ENCODE measurements around the gene MRM3.

DNA sequence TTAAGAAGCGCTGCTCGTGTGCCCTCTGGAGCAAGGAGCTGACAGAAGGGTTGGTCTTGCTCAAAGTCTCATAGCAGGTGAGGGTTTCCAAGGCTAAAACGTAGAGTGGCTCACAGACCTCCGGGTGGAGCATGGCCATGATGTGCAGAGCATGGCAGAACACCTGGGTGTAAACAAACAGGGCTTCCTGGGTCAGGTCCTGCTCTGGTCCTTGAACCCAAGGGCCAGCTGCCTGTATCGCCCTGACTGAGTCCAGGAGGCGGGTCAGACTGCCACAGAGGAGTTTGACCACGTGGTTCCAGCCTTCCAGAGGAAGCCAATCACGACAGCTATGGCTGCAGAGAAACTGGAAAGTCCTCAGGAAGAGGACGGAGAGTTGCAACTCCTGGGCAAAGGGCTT, 37.2 kb upstream of the MRM3 start:
- TF ChIP-seq POLR2A (IDR thresholded peaks at IDR 0.05; ENCODE audit: low read depth, low read length) (no peak), POLR2AphosphoS5 (IDR thresholded peaks at IDR 0.05; ENCODE audit: insufficient read depth, low read depth, low read length) (no peak), EZH2 (IDR thresholded peaks at IDR 0.05; ENCODE audit: borderline replicate concordance, low read depth, low read length, severe bottlenecking) (no peak), MYC (IDR thresholded peaks at IDR 0.05; ENCODE audit: low read depth, low read length) (no peak), JUN (IDR thresholded peaks at IDR 0.05; ENCODE audit: borderline replicate concordance, insufficient read depth, insufficient read length, low read depth) (no peak), FOS (IDR thresholded peaks at IDR 0.05; ENCODE audit: borderline replicate concordance, insufficient read depth, low read length) (no peak), GATA2 (IDR thresholded peaks at IDR 0.05; ENCODE audit: insufficient read depth, insufficient read length, low read depth, low read length) (no peak)
- TF ChIP-seq, protein P1, sequence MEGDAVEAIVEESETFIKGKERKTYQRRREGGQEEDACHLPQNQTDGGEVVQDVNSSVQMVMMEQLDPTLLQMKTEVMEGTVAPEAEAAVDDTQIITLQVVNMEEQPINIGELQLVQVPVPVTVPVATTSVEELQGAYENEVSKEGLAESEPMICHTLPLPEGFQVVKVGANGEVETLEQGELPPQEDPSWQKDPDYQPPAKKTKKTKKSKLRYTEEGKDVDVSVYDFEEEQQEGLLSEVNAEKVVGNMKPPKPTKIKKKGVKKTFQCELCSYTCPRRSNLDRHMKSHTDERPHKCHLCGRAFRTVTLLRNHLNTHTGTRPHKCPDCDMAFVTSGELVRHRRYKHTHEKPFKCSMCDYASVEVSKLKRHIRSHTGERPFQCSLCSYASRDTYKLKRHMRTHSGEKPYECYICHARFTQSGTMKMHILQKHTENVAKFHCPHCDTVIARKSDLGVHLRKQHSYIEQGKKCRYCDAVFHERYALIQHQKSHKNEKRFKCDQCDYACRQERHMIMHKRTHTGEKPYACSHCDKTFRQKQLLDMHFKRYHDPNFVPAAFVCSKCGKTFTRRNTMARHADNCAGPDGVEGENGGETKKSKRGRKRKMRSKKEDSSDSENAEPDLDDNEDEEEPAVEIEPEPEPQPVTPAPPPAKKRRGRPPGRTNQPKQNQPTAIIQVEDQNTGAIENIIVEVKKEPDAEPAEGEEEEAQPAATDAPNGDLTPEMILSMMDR (IDR thresholded peaks at IDR 0.05; ENCODE audit: extremely low read depth in 1 of 2, insufficient read depth in 1 of 2, low read depth in 1 of 2, low read length in 2 of 2) = no peak
- TF ChIP-seq, protein P2, sequence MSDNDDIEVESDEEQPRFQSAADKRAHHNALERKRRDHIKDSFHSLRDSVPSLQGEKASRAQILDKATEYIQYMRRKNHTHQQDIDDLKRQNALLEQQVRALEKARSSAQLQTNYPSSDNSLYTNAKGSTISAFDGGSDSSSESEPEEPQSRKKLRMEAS (IDR thresholded peaks at IDR 0.05; ENCODE audit: insufficient read depth, insufficient read length) = no peak
